ENCODE results near the gene PCNX1.

- TF ChIP-seq, protein P1, sequence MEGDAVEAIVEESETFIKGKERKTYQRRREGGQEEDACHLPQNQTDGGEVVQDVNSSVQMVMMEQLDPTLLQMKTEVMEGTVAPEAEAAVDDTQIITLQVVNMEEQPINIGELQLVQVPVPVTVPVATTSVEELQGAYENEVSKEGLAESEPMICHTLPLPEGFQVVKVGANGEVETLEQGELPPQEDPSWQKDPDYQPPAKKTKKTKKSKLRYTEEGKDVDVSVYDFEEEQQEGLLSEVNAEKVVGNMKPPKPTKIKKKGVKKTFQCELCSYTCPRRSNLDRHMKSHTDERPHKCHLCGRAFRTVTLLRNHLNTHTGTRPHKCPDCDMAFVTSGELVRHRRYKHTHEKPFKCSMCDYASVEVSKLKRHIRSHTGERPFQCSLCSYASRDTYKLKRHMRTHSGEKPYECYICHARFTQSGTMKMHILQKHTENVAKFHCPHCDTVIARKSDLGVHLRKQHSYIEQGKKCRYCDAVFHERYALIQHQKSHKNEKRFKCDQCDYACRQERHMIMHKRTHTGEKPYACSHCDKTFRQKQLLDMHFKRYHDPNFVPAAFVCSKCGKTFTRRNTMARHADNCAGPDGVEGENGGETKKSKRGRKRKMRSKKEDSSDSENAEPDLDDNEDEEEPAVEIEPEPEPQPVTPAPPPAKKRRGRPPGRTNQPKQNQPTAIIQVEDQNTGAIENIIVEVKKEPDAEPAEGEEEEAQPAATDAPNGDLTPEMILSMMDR (IDR thresholded peaks at IDR 0.05; ENCODE audit: low read depth, low read length), result no peak
- no peak for TF ChIP-seq POLR2A (IDR thresholded peaks at IDR 0.05; ENCODE audit: extremely low read depth, insufficient read length)
These were observed 36.3 kb upstream of the PCNX1 start for GRCh38 chr14:70871001-70871400.
